HG03135 (cell line): Measurements from ENCODE around the gene VWA3B.

Source experiments
- ATAC-seq: cut with Tn5 transposase; IDR thresholded peaks from one replicate; pipeline ENCODE4 v1.9.1; 2021; ENCODE audit warnings: mild to moderate bottlenecking, moderate library complexity; ENCODE audit not compliant: unreplicated experiment

Gene VWA3B

DNA sequence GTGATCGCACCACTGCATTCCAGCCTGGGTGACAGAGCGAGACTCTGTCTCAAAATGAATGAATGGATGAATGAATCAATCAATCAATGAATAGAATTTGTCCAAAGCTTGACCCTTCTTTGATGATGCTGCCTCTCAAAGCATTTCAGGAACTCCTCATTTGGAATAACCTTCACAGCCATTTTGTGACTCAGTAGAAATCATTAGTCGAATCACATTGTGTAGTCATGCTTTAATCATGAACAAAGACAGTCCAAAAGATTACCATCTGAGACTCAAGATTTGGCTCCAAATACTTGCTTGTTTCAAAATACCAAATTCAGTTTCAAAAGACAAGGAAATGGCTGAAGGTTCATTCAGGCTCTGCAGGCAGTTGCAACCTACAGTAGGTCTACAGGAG, 83.1 kb downstream of the VWA3B start:
- no peak for ATAC-seq

- ATAC-seq: no peak
Measured at GRCh38 chr2:98172150-98172765, 85.3 kb downstream of the VWA3B start.

DNA sequence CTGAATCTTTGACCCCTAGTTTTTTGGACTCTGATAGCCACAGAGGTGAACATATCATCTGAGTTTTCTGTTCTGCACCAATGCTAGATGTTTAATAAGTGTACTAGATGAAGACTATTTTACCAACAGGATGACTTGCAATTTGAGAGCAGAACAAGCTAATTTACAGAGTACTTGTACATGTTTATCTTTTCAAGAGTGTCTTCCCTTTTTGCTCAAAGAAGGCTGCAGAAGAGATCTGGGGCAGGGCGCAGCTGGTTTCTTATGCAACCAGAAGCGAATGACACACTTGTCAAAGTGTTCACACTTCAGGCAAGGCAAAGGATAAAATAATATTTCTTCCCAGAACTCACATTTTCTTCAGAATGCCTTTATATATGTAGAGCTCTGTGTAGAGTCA, 86.0 kb downstream of the VWA3B start:
- no peak for ATAC-seq

GRCh38 chr2:98175811-98176210, 88.8 kb downstream of the VWA3B start:
- no peak for ATAC-seq

DNA sequence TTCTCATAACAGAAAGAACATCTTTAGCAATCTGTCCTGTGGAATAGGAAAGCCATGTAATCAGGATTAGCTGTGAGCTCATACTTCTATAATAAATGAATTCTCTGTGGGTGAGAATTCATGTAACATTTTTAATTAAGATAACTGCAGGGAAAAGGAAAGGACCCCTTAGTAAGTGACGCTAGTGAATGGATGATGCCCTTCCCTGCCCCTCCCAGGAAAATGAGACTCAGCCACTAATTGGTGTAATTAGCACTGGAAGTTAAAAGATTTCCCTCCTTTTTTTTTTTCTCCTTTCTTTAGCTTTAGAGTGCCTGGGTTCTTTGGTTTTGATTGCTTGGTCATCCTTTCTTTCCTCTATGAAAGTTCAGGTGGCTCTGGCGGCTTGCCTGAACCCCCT, 90.3 kb downstream of the VWA3B start:
- ATAC-seq: no peak

- no peak for ATAC-seq
Measured at GRCh38 chr2:98177986-98178385, 91.0 kb downstream of the VWA3B start.

- no peak for ATAC-seq
Measured at GRCh38 chr2:98180456-98180855, 93.5 kb downstream of the VWA3B start.

DNA sequence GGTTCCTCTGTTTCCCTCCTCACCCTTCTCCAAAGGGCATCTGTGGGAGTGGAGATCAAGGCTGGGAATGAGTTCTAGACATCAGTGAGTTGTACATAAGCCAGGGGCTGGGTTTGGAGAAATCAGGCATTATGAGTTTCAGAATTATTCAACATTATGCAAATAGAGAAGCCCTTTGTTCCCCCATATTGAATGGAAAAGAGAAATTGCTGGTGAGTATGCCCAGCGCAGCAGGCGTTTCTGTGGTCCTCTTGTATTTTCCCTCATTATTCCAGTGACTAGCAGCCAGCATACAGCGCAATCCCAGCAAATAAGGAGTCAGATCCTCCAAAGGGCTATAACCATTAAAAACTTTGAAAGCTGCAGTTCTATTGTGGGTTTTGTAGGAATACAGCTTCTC, 94.4 kb downstream of the VWA3B start:
- ATAC-seq: no peak

- ATAC-seq: no peak
Measured at GRCh38 chr2:98185801-98186200, 98.8 kb downstream of the VWA3B start.

GRCh38 chr2:98187194-98187593, 100.2 kb downstream of the VWA3B start:
- ATAC-seq: no peak

- no peak for ATAC-seq
Measured at GRCh38 chr2:98188351-98189046, 101.5 kb downstream of the VWA3B start.

- no peak for ATAC-seq
Measured at GRCh38 chr2:98191883-98192282, 104.9 kb downstream of the VWA3B start.

GRCh38 chr2:98201576-98201975, 114.6 kb downstream of the VWA3B start:
- no peak for ATAC-seq

DNA sequence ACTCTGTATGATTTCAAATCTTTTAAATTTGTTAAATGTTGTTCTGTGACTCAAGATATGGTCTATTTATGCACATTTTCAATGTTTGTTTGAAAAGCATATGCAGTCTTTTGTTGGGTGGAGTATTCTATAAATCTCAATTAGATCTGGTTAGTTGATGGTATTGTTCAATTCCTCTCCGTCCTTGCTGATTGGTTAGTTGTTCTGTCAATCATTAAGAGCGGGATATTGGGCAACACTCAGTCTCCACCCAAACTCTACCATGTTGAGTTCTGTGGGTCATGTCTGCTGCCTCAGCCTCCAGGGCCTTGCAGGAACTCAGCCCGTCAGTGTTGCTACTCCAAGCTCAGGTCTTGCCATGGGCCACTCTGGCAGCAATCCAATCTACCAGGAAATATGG, 118.9 kb downstream of the VWA3B start:
- ATAC-seq: no peak

DNA sequence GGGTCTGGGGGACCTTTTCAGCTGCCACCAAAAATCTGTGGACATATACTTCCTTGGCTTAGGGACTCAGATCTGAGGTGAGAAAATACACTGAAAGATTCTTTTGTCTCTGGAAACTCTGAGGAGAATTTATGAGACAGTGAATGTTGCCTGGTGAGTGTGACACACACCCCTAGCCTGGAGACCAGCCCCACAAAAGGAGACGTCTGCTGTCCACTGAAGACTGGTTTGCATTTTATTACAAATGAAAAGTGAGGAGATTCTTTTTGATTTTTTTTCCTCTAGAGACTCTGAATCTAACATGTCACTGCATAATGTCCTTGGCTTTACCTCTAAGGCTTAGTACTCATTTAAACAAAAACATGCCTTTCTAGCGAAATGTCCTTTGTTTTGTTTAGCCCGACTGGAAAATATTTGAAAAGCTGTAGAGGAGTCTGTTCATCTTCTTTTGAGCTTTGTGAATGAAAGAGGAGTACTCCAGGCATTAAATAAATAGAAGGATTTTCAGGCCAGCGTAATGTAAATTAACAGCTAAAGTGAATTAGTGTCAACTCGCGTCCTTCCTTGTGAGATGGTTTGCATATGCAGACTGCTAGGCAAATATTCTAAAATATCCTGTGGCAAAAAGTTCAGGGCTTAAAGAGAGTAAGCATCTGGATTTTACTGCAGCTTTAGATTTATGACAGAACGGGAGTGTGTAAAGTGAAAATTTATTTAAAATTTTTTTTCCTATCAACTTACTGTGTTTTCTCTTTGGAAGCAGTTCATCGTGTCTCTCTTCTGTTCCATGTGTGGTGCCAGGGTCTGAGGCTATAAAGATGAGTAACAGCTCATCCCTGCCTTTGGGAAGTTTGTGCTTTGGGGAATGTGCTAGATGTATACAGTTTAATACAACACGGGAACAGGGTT, 125.4 kb downstream of the VWA3B start:
- no peak for ATAC-seq

DNA sequence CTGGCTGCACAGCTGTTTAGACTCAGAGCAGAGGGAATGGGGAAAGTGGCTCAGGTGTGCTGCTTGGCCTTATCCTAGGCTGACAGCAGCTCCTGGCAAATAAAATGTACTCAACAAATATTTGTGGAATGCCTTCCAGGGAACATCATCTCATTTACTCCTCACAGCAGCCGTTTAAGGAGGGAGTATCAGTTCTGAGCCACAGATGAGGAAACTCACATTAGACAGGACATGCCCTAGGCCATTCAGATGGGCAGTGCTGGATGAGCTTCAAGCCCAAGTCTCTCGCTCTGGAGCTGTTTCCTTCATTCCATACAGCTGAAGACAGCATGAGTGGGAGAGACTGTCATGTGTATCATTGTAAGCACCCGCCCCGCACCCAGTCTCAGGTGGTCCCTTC, 129.6 kb downstream of the VWA3B start:
- no peak for ATAC-seq

- no peak for ATAC-seq
Measured at GRCh38 chr2:98219152-98219551, 132.2 kb downstream of the VWA3B start.

- ATAC-seq: no peak
Measured at GRCh38 chr2:98233941-98234340, 147.0 kb downstream of the VWA3B start.

GRCh38 chr2:98234776-98235175, 147.8 kb downstream of the VWA3B start:
- no peak for ATAC-seq

DNA sequence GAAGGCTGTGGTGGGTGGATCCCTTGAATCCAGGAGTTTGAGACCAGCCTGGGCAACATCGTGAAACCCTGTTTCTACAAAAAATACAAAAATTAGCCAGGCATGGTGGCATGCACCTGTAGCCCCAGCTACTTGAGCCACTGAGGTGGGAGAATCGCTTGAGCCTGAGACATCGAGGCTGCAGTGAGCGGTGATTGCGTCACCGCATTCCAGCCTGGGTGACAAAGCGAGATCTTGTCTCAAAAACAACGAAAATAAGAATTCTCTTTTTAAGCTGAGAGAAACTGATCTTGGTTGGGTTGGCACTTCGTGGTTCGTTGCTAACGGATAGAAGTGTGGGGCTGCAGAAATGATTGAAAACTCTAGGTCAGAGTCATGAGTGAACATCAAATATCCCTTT, 150.0 kb downstream of the VWA3B start:
- ATAC-seq: no peak

GRCh38 chr2:98240786-98241398, 153.9 kb downstream of the VWA3B start:
- no peak for ATAC-seq
